Stomach (tissue), 4 donors: ENCODE data around the gene HIP1.

Experiments used
- POLR2A ChIP-seq, 4 donors: fragments of 450-650 bp; IDR thresholded peaks; one replicate each; pipeline ENCODE4 v1.6.1; 2016; ENCODE audit warnings: antibody characterized with exemption in 4 of 4, control low read depth in 2 of 4, mild to moderate bottlenecking in 1 of 4, moderate library complexity in 1 of 4
- POLR2AphosphoS5 ChIP-seq, 3 donors: sonication (generic); formaldehyde crosslinking; IDR thresholded peaks; one replicate each; pipeline ENCODE4 v1.6.1; 2016; ENCODE audit warnings: antibody characterized with exemption in 3 of 3
- TF ChIP-seq, protein P1 (sequence below), 7 experiments: fragments of 450-650 bp in 4 of 7; fragments of 200-600 bp in 3 of 7; sonication (generic) in 3 of 7; IDR thresholded peaks; one replicate each; pipeline ENCODE4 v1.5.1; 2016 to 2019; ENCODE audit warnings: antibody characterized with exemption in 7 of 7, control low read depth in 2 of 7, mild to moderate bottlenecking in 1 of 7

DNA sequence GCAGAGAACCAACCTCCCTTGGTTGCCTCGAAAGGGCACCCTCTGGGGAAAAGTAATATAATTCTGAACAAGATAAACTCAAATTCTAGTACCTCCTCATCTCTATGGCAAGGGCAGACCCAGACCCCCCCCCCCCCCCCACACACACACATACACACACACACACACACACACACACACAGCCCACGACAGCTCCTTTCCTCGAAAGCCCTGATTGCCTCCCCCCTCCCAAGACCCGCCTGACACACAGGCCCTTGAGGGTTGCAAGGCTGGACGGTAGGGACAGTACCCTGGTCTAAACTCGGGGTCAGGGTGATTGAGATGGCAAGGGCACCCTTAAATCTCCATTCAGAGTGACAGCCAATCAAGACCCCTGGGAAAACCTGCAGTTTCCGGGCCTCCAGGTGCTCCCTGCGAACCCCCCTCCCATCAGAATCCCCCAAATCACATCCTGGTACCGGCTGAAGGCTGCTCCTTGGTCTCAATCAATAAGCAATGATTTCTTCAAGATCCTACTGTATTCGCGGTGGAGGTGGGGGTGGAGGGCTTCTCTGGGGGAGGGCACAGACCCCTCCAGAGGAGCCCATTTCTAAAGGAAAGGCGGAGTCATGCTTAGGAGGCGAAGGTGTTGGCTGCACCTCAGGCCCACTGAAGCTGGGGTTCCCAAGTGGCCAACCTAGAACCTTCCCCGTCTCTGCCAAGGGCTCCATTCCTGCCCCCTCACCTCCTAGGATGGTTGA is 100.7 kb downstream of the HIP1 start:
- no peak for TF ChIP-seq POLR2AphosphoS5 (IDR thresholded peaks at IDR 0.05)
- TF ChIP-seq, protein P1, sequence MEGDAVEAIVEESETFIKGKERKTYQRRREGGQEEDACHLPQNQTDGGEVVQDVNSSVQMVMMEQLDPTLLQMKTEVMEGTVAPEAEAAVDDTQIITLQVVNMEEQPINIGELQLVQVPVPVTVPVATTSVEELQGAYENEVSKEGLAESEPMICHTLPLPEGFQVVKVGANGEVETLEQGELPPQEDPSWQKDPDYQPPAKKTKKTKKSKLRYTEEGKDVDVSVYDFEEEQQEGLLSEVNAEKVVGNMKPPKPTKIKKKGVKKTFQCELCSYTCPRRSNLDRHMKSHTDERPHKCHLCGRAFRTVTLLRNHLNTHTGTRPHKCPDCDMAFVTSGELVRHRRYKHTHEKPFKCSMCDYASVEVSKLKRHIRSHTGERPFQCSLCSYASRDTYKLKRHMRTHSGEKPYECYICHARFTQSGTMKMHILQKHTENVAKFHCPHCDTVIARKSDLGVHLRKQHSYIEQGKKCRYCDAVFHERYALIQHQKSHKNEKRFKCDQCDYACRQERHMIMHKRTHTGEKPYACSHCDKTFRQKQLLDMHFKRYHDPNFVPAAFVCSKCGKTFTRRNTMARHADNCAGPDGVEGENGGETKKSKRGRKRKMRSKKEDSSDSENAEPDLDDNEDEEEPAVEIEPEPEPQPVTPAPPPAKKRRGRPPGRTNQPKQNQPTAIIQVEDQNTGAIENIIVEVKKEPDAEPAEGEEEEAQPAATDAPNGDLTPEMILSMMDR (IDR thresholded peaks at IDR 0.05), result no peak
- TF ChIP-seq POLR2A (IDR thresholded peaks at IDR 0.05), result no peak
